Ovary (tissue), 9 donors: Measurements from ENCODE around the gene VSIG10. TPM values are rescaled to one million over a fixed set of nuclear protein-coding genes. Genes with fewer than 3 reads are reported as not detected.
A peak's percentile ranks its signal among the peaks of the same experiment; 100 is the strongest.

Source experiments
- DNase-seq, 5 donors: peaks; one replicate each; pipeline ENCODE4 v3.0.0-alpha.2; 2019 to 2020
- H3K27ac ChIP-seq, 2 donors: fragments of 200-600 bp; one replicate each; pipeline versions ENCODE4 v1.5.1 to v1.8.0; 2019 to 2022
- H3K27me3 ChIP-seq: fragments of 200-600 bp; one replicate; pipeline ENCODE4 v1.8.0; 2022
- H3K36me3 ChIP-seq: fragments of 200-600 bp; sonication (generic); one replicate; pipeline ENCODE4 v1.5.1; 2019
- H3K4me1 ChIP-seq: one replicate; pipeline ENCODE4 v1.8.1; 2013; ENCODE audit warnings: mild to moderate bottlenecking, moderate library complexity; ENCODE audit not compliant: insufficient read depth
- H3K4me3 ChIP-seq: fragments of 200-600 bp; sonication (generic); one replicate; pipeline ENCODE4 v1.5.1; 2017
- H3K9me3 ChIP-seq, 2 donors: fragments of 200-600 bp in 1 of 2; sonication (generic) in 1 of 2; one replicate each; pipeline versions ENCODE4 v1.5.1 to v1.8.1; 2013 to 2019; ENCODE audit warnings: mild to moderate bottlenecking in 1 of 2, moderate library complexity in 1 of 2
- CTCF ChIP-seq, 3 donors: fragments of 450-650 bp in 2 of 3; fragments of 200-600 bp in 1 of 3; IDR thresholded peaks; one replicate each; pipeline versions ENCODE4 v1.5.1 to v1.8.0; 2016 to 2022; ENCODE audit warnings: antibody characterized with exemption in 3 of 3, mild to moderate bottlenecking in 1 of 3
- EP300 ChIP-seq: sonication (generic); formaldehyde crosslinking; IDR thresholded peaks from one replicate; pipeline ENCODE4 v1.6.1; 2017; ENCODE audit warnings: antibody characterized with exemption
- POLR2A ChIP-seq: fragments of 450-650 bp; IDR thresholded peaks from one replicate; pipeline ENCODE4 v1.6.1; 2017; ENCODE audit warnings: antibody characterized with exemption, mild to moderate bottlenecking, moderate library complexity
- WGBS, 3 donors: extraction: QIAGEN DNeasy Blood & Tissue Kit in 1 of 3; methylation state at CpG; one replicate each; pipeline versions ENCODE4 v1.1.5 to v1.1.7; 2013 to 2017; 5-methylcytosine and 5-hydroxymethylcytosine counted together
- intact Hi-C, 4 donors: fragments of 100-400 bp; cut with DNase I; formaldehyde crosslinking; loops; one replicate each; pipeline versions ENCODE4 v1.11.0 to v1.15.1; 2022 to 2023
- polyA plus RNA-seq, 2 donors: library from polyadenylated mRNA; stranded (reverse); fragments of 200-250 nt in 1 of 2; fragments of 350-450 nt in 1 of 2; fragmentation: Illumina TruSeq in 1 of 2; extraction: RNeasy Lipid Tissue Mini Kit (QIAGEN cat#74804) in 1 of 2; gene quantifications; one replicate each; pipeline ENCODE4 v1.2.3, GENCODE V29; 2013 to 2014
- total RNA-seq, 7 donors: library from RNA; depleted of rRNA in 2 of 7; stranded (reverse); fragments of >200 nt in 2 of 7; fragmentation: NEBNext Ultra II Directional in 3 of 7; extraction: Animal tissue kit (Norgen Biotek cat#: 25700) in 3 of 7; gene quantifications; one replicate each; pipeline versions ENCODE4 v1.1.0 to v1.2.4, GENCODE V29; 2016 to 2023
- donor health status: DM: no; HTN: no; CAD: no; lungs with moderate emphysema.
- donor health status: DM: no; HTN: no; CAD: no.
- donor health status: Bipolar disorder and iron deficiency.
- donor health status: DM: yes; HTN: yes; CAD: no.
- donor health status: DM: no; HTN: no; CAD: no.
- donor health status: DM: yes; HTN: yes; CAD: no.

Gene VSIG10
- total and polyA plus RNA-seq, 9 donors: 22.2 to 33.6 (median 27.8) TPM

- no peak for DNase-seq
- peaks cover 2% of the 10 kb centered on the region for H3K4me1 ChIP-seq
- H3K27me3 ChIP-seq: no peaks in the 10 kb centered on the region
- H3K9me3 ChIP-seq: no peaks in the 10 kb centered on the region
- TF ChIP-seq POLR2A (no peak), EP300 (no peak), CTCF (IDR thresholded peaks at IDR 0.05) (no peak)
- intact Hi-C loops: no loop called here
- WGBS, 3 donors: 79 to 85% (median 83%) methylated on average over 4 of the region's 4 CpGs
- no peaks in the 10 kb centered on the region for H3K36me3 ChIP-seq
- no peak overlapping the region for H3K27ac ChIP-seq
- H3K4me3 ChIP-seq: no peak overlapping the region
Measured at GRCh38 chr12:118107011-118107410, 3.2 kb upstream of the VSIG10 start.

GRCh38 chr12:118103201-118103600 lies 610 bp downstream of the VSIG10 start:
- Histone ChIP-seq H3K36me3 (no peaks in the 10 kb centered on the region), H3K27me3 (no peaks in the 10 kb centered on the region), H3K4me1 (peaks cover 2% of the 10 kb centered on the region), H3K4me3 (peak overlapping the region; percentile 94), H3K9me3 (no peaks in the 10 kb centered on the region), H3K27ac (peak overlapping the region; percentile 78 to 82)
- WGBS, 3 donors: 0 to 1% (median 0%) methylated on average over 24 to 32 of the region's 32 CpGs
- TF ChIP-seq EP300 (no peak), CTCF (IDR thresholded peaks at IDR 0.05) (no peak), POLR2A (no peak)
- intact Hi-C loops: loop anchor here in 1 of 4 donors (5.0 kb wide), 1 partner anchor 41 kb away; the partner anchor contains the start of gene WSB2
- DNase-seq: peak in 4 of 5 donors; percentile 37 to 57 (median 46)

- intact Hi-C loops: loop anchor here in 1 of 4 donors (5.0 kb wide), 1 partner anchor 40 kb away; the partner anchor contains the start of gene WSB2
- no peaks in the 10 kb centered on the region for H3K27me3 ChIP-seq
- no peaks in the 10 kb centered on the region for H3K9me3 ChIP-seq
- H3K27ac ChIP-seq: no peak overlapping the region
- H3K36me3 ChIP-seq: no peaks in the 10 kb centered on the region
- WGBS, 3 donors: 48 to 54% (median 49%) methylated on average over 5 of the region's 5 CpGs
- H3K4me3 ChIP-seq: peak overlapping the region; percentile 94
- TF ChIP-seq EP300 (no peak), CTCF (IDR thresholded peaks at IDR 0.05) (no peak), POLR2A (no peak)
- H3K4me1 ChIP-seq: peaks cover 2% of the 10 kb centered on the region
- no peak for DNase-seq
Measured at GRCh38 chr12:118102609-118103008, 1.2 kb downstream of the VSIG10 start.

GRCh38 chr12:118102070-118102469 lies 1.7 kb downstream of the VSIG10 start:
- Histone ChIP-seq H3K4me1 (peaks cover 2% of the 10 kb centered on the region), H3K9me3 (no peaks in the 10 kb centered on the region), H3K4me3 (no peak overlapping the region), H3K36me3 (no peaks in the 10 kb centered on the region), H3K27me3 (no peaks in the 10 kb centered on the region), H3K27ac (no peak overlapping the region)
- no peak for DNase-seq
- 90 to 91% (median 90%) methylated on average over 6 of the region's 6 CpGs for WGBS, 3 donors
- intact Hi-C loops: loop anchor here in 1 of 4 donors (5.0 kb wide), 1 partner anchor 40 kb away; the partner anchor contains the start of gene WSB2
- TF ChIP-seq CTCF (IDR thresholded peaks at IDR 0.05) (no peak), EP300 (no peak), POLR2A (no peak)
